Karpas-422 (cell line): ENCODE measurements around the gene AP5Z1. TPM values are rescaled to one million over a fixed set of nuclear protein-coding genes. Genes with fewer than 3 reads are reported as not detected.

Source experiments
- DNase-seq: peaks from one replicate; pipeline ENCODE4 v3.0.0-alpha.2; 2015
- H2AFZ ChIP-seq: fragments of 200-600 bp; sonication (generic); 2 replicates; pipeline ENCODE4 v1.6.1; 2014; ENCODE audit warnings: antibody characterized with exemption, low read length, mixed read lengths
- H3K27ac ChIP-seq: fragments of 200-600 bp; sonication (generic); 2 replicates; pipeline ENCODE4 v1.5.1; 2014; ENCODE audit warnings: mild to moderate bottlenecking, low read length, moderate library complexity
- H3K27me3 ChIP-seq: fragments of 200-600 bp; sonication (generic); 2 replicates; pipeline ENCODE4 v1.6.1; 2014; ENCODE audit warnings: low read length, mixed read lengths
- H3K36me3 ChIP-seq: fragments of 200-600 bp; sonication (generic); 2 replicates; pipeline ENCODE4 v1.6.1; 2014; ENCODE audit warnings: low read length, mixed read lengths; ENCODE audit not compliant: insufficient read depth
- H3K4me1 ChIP-seq: fragments of 200-600 bp; sonication (generic); 2 replicates; pipeline ENCODE4 v1.6.1; 2014; ENCODE audit warnings: mild to moderate bottlenecking, low read length, mixed read lengths
- H3K4me2 ChIP-seq: fragments of 200-600 bp; sonication (generic); 2 replicates; pipeline ENCODE4 v1.6.1; 2014; ENCODE audit warnings: low read length, low read depth, mild to moderate bottlenecking; ENCODE audit not compliant: poor library complexity, severe bottlenecking
- H3K4me3 ChIP-seq: fragments of 200-600 bp; sonication (generic); 2 replicates; pipeline ENCODE4 v1.5.1; 2014; ENCODE audit warnings: mild to moderate bottlenecking, antibody characterized with exemption, low read length, mixed read lengths
- H3K79me2 ChIP-seq: fragments of 200-600 bp; sonication (generic); 2 replicates; pipeline ENCODE4 v1.6.1; 2014; ENCODE audit warnings: mild to moderate bottlenecking, low read length, mixed read lengths
- H3K9ac ChIP-seq: fragments of 200-600 bp; sonication (generic); 2 replicates; pipeline ENCODE4 v1.6.0; 2014; ENCODE audit warnings: low read length
- H3K9me2 ChIP-seq: fragments of 200-600 bp; sonication (generic), shearing (Covaris generic); replicated peaks from 2 replicates; pipeline ENCODE4 v1.6.0; 2014; ENCODE audit warnings: mild to moderate bottlenecking, low read length, moderate library complexity; ENCODE audit not compliant: insufficient read depth
- H3K9me3 ChIP-seq: fragments of 300-700, 200-600 bp; sonication (generic); 2 replicates; pipeline ENCODE4 v1.6.1; 2014; ENCODE audit warnings: low read length, mixed read lengths
- H4K20me1 ChIP-seq: fragments of 200-600 bp; sonication (generic); 2 replicates; pipeline ENCODE4 v1.6.1; 2014; ENCODE audit warnings: mild to moderate bottlenecking, antibody characterized with exemption, low read length, low read depth; ENCODE audit not compliant: insufficient read depth
- total RNA-seq: library from RNA; depleted of rRNA; stranded (reverse); fragments of >200 nt; shearing (Covaris generic); gene quantifications from 2 replicates; pipeline ENCODE4 v1.2.3, GENCODE V29; 2014; ENCODE audit warnings: low replicate concordance

Gene AP5Z1
- total RNA-seq, 1 experiment from 2014 or later: 14.5 TPM

DNA sequence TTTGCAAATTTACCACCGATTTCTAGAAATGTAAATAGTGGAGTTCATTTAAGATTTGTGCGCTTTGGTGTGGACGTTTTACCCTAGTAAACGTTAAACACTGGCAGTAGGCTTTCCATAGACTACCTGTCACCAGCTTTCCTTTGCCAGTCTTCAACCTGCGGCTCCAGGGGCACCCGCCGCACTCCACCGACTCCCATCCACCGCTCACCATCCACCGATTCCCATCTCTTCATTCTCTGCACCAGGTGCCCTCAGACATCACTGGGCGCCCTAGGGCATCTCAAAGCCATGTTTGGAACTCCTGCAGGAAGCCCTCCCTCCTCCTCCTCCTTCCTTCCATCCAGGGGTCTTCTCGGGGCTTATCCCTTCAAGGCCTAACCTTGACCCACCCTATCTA, 1.4 kb upstream of the AP5Z1 start:
- Histone ChIP-seq H3K9ac (peak overlapping the region; percentile 82), H3K36me3 (no peaks in the 10 kb centered on the region), H3K9me2 (no peaks in the 10 kb centered on the region), H3K9me3 (no peaks in the 10 kb centered on the region), H3K27ac (no peak overlapping the region), H3K79me2 (peaks cover 29% of the 10 kb centered on the region), H3K4me3 (peak overlapping the region; percentile 97; the same call in 1 of the 2 replicates), H4K20me1 (peaks cover 8% of the 10 kb centered on the region; the same call in 1 of the 2 replicates), H3K27me3 (no peaks in the 10 kb centered on the region), H2AFZ (no peak overlapping the region), H3K4me1 (peaks cover 29% of the 10 kb centered on the region), H3K4me2 (peak overlapping the region; percentile 74)
- DNase-seq: no peak

DNA sequence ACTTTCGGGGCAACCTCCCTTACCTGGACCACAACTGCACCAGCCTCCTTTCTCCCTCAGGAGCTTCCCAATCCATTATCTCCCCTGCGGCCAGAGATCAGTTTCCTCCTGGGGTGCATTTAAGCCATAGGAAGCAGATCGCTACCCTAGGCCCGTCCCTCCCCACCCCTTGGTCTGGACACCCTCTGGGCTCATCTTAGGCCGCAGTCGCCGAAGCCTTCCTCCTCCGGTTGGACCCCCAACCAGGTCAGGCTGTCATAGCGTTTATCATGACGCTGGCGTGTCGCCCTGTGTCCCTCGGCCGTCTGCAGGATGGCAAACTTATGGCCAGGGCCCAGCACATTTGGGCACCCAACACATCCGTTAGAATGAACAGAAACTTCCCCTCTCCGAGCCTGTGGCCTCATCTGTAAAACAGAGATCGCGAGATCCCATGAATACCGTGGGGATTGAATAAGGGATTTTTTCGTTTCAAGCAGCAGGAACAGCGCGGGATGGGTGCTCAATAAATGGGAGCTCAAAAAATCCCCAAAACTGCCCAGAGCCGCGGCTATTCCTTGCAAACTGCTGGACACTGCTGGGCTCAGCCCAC, 669 bp upstream of the AP5Z1 start:
- peak; percentile 72 for DNase-seq
- peak overlapping the region; percentile 74 for H3K4me2 ChIP-seq
- no peak overlapping the region for H2AFZ ChIP-seq
- H3K36me3 ChIP-seq: no peaks in the 10 kb centered on the region
- H3K79me2 ChIP-seq: peaks cover 29% of the 10 kb centered on the region
- H3K4me3 ChIP-seq: peak overlapping the region; percentile 97
- H3K4me1 ChIP-seq: peaks cover 29% of the 10 kb centered on the region
- no peaks in the 10 kb centered on the region for H3K27me3 ChIP-seq
- peak overlapping the region; percentile 74 for H3K27ac ChIP-seq
- H4K20me1 ChIP-seq: peaks cover 8% of the 10 kb centered on the region; the same call in 1 of the 2 replicates
- H3K9me3 ChIP-seq: no peaks in the 10 kb centered on the region
- no peaks in the 10 kb centered on the region for H3K9me2 ChIP-seq
- peak overlapping the region; percentile 82 for H3K9ac ChIP-seq

DNA sequence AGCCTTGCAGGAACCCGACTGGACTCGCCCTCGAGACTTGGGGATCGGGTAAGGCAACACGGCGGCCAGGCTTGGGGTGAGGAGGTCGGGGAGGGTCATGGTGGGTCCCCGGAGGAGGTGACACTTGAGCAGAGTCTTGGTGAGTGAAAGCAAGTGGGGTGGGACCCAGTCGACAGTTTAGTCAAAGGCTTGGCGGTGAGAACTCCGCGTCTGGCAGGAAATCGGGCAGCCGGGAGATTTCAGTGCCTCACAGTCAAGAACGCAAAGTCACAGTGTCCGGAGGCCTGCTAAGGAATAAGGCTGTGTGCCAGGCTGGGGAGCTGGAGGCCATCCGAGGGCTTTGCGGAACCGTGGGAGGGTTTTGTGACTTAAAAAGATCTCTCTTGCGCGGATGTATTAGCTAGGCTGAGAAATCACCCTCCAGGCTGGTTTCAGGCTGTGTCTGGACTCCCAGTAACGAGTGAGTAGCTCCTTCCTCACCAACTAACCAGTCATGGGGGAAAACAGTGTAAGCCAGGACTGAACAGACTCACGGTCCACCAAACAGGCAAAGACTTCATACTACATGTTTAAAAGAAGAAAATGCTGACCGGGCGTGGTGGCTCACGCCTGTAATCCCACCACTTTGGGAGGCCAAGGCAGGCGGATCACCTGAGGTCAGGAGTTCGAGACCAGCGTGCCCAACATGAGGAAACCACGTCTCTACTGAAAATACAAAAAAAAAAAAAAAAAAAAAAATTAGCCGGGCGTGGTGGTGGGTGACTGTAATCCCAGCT, 613 bp downstream of the AP5Z1 start:
- peak overlapping the region; percentile 97 for H3K4me3 ChIP-seq
- no peaks in the 10 kb centered on the region for H3K9me2 ChIP-seq
- peaks cover 8% of the 10 kb centered on the region; the same call in 1 of the 2 replicates for H4K20me1 ChIP-seq
- no peak overlapping the region for H3K27ac ChIP-seq
- peak; percentile 49 for DNase-seq
- H3K4me1 ChIP-seq: peaks cover 29% of the 10 kb centered on the region
- peaks cover 29% of the 10 kb centered on the region for H3K79me2 ChIP-seq
- H3K9ac ChIP-seq: peak overlapping the region; percentile 82
- H3K9me3 ChIP-seq: no peaks in the 10 kb centered on the region
- H3K36me3 ChIP-seq: no peaks in the 10 kb centered on the region
- no peak overlapping the region for H2AFZ ChIP-seq
- H3K27me3 ChIP-seq: no peaks in the 10 kb centered on the region
- H3K4me2 ChIP-seq: peak overlapping the region; percentile 95

GRCh38 chr7:4779118-4779517, 3.7 kb downstream of the AP5Z1 start:
- no peak for DNase-seq
- H3K36me3 ChIP-seq: no peaks in the 10 kb centered on the region
- H4K20me1 ChIP-seq: peaks cover 8% of the 10 kb centered on the region; the same call in 1 of the 2 replicates
- no peak overlapping the region for H3K9ac ChIP-seq
- H3K4me3 ChIP-seq: no peak overlapping the region
- no peak overlapping the region for H2AFZ ChIP-seq
- no peak overlapping the region for H3K4me2 ChIP-seq
- peaks cover 29% of the 10 kb centered on the region for H3K79me2 ChIP-seq
- H3K27ac ChIP-seq: no peak overlapping the region
- no peaks in the 10 kb centered on the region for H3K27me3 ChIP-seq
- H3K4me1 ChIP-seq: peaks cover 18% of the 10 kb centered on the region
- H3K9me3 ChIP-seq: no peaks in the 10 kb centered on the region
- H3K9me2 ChIP-seq: no peaks in the 10 kb centered on the region

- no peak overlapping the region for H2AFZ ChIP-seq
- no peak for DNase-seq
- no peaks in the 10 kb centered on the region for H3K36me3 ChIP-seq
- no peak overlapping the region for H3K9ac ChIP-seq
- no peaks in the 10 kb centered on the region for H3K27me3 ChIP-seq
- no peaks in the 10 kb centered on the region for H3K9me3 ChIP-seq
- H3K27ac ChIP-seq: no peak overlapping the region
- no peak overlapping the region for H3K4me2 ChIP-seq
- H4K20me1 ChIP-seq: 0 out of 2 replicates have a peak, but pooled peaks cover 11% of the 10 kb centered on the region
- H3K4me1 ChIP-seq: peaks cover 5% of the 10 kb centered on the region
- no peak overlapping the region for H3K4me3 ChIP-seq
- no peaks in the 10 kb centered on the region for H3K9me2 ChIP-seq
- H3K79me2 ChIP-seq: peaks cover 18% of the 10 kb centered on the region
Measured at GRCh38 chr7:4781366-4782069, 6.1 kb downstream of the AP5Z1 start.

- 0 out of 2 replicates have a peak, but pooled peaks cover 10% of the 10 kb centered on the region for H4K20me1 ChIP-seq
- peaks cover 9% of the 10 kb centered on the region for H3K79me2 ChIP-seq
- H3K4me3 ChIP-seq: no peak overlapping the region
- H3K9ac ChIP-seq: no peak overlapping the region
- H3K36me3 ChIP-seq: no peaks in the 10 kb centered on the region
- no peaks in the 10 kb centered on the region for H3K4me1 ChIP-seq
- no peak for DNase-seq
- no peak overlapping the region for H2AFZ ChIP-seq
- no peaks in the 10 kb centered on the region for H3K9me2 ChIP-seq
- no peak overlapping the region for H3K27ac ChIP-seq
- H3K27me3 ChIP-seq: no peaks in the 10 kb centered on the region
- H3K9me3 ChIP-seq: no peaks in the 10 kb centered on the region
- no peak overlapping the region for H3K4me2 ChIP-seq
Measured at GRCh38 chr7:4782333-4783291, 7.2 kb downstream of the AP5Z1 start.

DNA sequence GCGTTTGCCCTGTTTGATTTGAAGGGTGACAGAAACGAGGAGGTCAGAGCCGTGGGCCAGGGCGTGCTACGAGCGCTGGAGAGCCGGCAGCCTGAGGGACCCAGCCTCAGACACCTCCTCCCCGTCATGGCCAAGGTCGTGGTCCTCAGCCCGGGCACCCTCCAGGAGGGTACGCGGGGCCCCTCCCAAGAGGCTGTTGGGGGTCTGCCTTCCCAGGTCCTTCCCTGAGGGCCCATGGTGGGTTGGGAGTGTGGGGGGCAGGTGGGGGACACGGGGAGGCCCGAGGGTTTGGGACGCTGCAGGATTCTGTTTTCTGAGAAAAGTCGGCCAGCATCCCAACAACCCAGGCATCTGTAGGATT, 7.8 kb downstream of the AP5Z1 start:
- H3K9ac ChIP-seq: no peak overlapping the region
- no peaks in the 10 kb centered on the region for H3K9me3 ChIP-seq
- no peaks in the 10 kb centered on the region for H3K9me2 ChIP-seq
- no peaks in the 10 kb centered on the region for H3K27me3 ChIP-seq
- 0 out of 2 replicates have a peak, but pooled peaks cover 3% of the 10 kb centered on the region for H4K20me1 ChIP-seq
- H3K36me3 ChIP-seq: no peaks in the 10 kb centered on the region
- no peaks in the 10 kb centered on the region for H3K4me1 ChIP-seq
- no peak for DNase-seq
- H3K27ac ChIP-seq: no peak overlapping the region
- H2AFZ ChIP-seq: no peak overlapping the region
- peaks cover 2% of the 10 kb centered on the region for H3K79me2 ChIP-seq
- no peak overlapping the region for H3K4me3 ChIP-seq
- no peak overlapping the region for H3K4me2 ChIP-seq
